ENCODE measurements around the gene KRTAP4-7.
"Not testable (repeated sequence)": the region's sequence is repeated elsewhere in the genome, so short reads cannot be mapped to it uniquely, and the experiment has no call there.

Gene KRTAP4-7

DNA sequence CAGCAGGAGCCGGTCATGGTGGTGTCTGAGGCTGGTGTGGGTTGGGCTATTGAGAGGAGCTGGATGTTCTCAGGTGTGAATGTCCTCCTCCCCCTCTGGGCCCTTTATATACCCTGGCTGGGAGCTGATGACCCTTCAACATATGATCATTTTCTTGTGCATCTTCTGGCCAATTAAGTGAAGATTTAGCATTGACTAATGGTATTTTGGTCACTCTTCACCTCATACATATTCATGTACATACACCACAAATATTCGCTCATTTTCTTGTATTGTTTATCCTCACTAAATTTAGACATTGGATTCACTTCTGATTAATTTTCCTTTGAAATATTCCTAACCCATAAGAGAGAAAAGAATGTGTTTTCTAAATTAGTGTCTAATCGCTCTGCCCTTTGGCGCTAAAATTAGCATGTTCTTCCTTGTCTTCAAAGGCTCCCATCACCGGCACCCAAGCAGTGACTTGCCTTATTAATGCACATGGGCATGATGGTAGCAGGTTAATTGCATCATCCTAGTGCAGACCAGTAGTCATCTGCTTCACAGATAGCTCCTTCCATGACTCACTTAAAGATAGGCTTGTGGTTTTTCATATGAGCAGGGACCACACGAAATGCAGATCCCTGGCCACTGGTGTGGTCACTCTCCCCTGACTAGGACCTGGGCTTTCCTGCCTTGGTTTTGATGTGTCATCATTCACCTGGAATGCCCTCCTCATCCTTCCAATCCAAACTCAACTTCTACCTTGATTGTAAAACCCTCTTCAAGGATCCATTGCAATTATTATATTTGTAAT lies 17.9 kb upstream of the KRTAP4-7 start, which contains the start of gene KRTAP2-4:
Gene KRTAP2-4 (minus strand): TSS at position 51 of the 796 bp plus-strand sequence. CDS start 34 bp downstream, at position 17.
- no peak for DNase-seq

DNA sequence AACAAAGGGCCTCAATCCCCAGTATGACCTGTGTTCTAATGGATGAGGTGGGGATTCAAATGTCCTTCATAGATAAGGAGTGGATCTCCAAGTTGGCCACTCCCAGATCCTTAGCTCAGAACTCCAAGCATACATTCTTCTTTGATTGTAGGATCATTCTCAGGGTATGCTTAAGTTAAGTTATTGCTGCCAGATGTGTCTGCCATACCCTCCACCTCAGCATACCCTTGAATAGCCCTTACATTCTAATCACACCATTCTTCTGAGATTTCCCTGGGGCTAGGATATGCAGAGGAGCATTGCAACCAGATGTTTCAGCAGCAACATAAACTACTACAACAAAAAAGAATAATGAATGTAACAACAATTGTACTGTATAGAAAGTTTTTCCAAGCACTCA lies 16.7 kb upstream of the KRTAP4-7 start:
- no peak for DNase-seq

DNA sequence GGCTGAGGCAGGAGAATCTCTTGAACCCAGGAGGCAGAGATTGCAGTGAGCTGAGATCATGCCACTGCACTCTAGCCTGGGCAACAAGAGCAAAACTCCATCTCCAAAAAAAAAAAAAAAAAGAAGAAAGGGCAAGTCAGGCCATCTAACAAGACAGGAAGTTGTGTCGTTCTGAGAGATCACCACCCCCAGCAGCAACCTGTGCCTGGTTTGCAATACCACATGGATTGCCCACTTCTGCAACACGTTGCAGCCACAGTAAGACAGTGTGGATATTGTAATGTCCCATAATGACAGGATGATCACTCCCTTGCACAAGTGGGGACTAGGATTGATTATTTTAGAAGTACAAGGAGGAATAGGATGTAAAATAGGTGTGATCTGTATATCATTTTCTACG lies 14.9 kb upstream of the KRTAP4-7 start:
- no peak for DNase-seq

DNA sequence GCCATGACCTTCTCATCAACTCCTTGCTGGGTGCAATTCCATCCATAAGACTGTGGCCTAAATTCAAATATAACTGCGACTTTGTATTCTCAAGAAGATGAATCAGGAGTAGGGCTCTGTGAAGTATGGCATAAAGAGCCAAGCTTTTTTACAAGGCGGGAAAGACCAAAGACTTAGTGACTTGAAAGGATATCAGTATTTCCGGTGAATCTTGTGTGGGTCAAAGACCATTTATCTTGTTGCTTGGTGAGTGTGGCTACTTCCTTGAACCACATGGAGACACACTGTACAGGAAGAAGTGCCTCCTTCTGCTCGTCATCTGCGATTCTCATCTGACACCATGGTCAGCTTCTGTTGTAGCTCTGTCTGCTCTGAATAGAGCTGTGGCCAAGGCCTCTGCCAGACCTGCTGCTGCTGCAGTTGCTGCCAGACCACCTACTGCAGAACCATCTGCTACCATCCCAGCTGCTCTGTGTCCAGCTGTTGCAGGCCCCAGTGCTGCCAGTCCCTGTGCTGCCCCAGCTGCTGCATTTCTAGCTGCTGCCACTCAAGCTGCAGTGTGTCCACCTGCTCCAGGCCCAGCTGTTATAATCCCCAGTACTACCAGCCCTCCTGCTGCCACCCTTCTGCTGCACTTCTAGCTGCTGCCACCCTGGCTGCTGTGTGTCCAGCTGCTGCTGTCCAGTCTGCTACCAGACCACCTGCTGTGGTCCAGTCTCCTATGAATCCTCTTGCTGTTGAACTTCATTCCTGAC lies 12.2 kb upstream of the KRTAP4-7 start:
- DNase-seq = no peak

DNA sequence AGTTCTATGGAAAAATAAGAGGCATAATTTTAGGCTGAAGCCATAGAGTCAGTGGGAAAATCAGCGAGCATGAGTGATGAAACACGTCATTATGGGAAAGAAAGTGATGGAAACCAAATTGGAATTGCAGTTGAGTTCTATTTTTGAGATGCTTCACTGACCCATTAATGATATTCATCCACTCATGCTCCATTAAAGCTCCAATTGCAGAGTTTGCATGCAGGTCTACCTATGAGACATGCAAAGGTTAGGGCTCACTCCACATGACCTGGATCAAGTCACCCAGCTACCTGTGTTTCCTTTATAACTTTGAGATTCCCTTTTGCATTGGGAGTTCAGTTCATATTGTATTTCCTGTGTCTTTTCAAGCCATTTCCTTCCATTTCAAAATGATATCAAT lies 10.3 kb upstream of the KRTAP4-7 start:
- DNase-seq = no peak

DNA sequence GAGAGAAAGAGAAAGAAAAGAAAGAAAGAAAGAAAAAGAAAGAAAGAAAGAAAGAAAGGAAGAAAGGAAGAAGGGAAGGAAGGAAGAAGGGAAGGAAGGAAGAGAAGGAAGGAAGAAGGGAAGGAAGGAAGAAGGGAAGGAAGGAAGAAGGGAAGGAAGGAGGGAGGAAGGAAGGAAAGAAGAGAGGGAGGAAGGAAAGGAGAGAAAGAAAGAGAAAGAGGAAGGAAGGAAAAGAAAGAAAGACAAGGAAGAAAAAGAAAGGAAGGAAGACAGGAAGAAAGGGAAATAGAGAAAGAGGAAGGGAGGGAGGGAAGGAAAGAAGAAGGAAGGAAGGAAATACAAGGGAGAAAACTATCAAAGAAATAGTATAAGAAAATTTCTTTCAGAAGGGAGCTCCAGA lies 7.2 kb upstream of the KRTAP4-7 start:
- no peak for DNase-seq

DNA sequence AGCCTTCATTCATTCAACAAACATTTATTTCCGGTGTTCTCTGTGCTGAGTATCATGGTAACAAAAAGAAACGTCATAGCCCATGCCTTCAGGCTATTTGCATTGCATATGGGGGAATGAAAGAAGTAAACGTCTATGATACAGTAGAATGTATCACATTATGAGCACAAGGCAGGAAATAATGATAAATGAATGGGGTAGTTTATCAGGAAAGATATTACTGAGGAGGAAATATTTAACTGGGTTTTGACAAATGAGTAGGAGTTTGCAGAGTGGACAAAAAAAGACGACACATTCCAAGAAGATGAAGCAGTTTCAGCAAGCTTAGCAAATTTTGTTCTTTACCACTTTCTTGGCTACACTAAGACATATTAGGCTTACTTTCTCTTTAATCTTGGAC lies 1.3 kb upstream of the KRTAP4-7 start:
- no peak for DNase-seq

DNA sequence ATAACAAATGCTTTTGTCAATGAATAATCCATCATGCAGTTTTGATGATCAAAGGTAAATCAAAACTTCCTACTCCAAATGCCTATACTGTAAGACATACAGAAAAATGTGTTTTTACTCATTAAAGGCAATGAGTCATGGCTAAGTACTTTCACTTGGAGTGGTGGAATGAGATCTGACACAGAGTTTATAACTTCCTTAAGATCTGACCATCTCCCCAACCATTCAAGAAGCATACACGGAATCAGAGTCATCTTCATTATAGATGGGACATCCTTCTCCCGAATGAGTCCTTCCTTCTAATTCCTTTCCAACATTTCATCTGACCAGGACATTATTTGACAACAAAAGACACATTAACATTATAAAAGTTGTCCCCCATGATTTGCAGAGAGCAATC lies 523 bp upstream of the KRTAP4-7 start:
- not testable (repeated sequence) for DNase-seq

DNA sequence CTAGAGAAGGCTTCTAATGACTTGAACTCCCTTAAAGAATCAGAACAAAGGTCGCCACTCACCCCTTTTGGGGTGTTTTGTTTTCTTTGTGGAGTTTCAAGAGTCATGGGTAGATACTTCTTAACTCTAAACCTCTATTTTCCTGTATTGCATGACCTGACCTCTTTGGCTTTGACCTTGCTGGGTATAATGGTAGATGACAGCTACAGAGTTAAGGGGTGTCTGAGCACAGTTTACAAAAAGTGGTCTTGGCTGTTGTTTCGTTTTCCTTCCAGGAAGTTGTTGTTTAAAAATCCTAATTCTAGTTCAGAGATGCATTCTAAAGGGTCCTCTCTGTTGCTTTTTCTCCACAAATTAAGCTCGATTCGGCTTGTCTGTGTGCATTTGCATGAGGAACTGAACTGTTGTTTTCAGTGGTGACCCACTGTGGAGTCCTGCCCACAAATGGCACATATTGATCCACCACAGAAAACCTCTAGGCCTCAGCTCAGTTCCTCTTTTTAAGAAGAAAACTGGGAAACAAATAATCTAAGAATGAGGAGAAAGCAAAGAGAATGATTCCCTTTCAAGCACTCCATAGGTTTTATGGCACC lies 4.9 kb downstream of the KRTAP4-7 start:
- not testable (repeated sequence) for DNase-seq

DNA sequence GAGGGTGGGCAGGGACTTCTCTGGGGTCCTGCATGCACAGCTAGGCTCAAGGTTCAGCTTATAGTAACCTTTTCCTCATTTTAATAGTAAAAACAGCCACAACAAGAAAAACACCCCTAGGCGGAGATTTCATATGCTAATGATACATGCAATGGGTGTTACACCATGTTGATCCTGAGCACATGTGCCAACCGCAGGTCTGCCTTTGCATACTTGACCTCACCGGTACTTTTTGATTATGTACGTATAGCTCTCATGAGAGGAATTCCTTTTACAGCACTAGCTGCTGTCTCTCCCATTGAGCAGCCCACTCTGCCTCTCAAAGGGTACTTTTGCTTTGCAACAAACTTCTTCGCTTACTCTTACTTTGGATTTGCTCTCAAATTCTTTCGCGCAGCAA lies 12.1 kb downstream of the KRTAP4-7 start:
- DNase-seq = no peak

DNA sequence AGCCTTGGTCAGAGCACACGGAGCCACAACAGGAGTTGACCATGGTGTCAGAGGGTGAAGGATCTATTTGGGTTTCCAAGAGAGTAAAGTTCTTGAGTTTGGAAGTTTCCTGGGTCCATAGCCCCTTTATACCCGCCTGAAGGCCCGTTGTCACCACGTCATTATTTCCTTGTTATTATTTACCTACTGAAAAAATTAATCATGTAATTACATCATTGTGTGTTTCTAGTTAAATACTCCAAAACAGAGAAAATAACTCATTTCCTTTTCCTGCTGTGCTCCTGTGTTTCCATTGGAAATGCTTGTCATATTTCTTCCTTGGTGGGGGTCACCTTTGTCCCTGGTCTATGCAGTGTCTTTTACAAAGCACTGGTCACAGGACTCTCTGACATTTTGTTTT lies 14.1 kb downstream of the KRTAP4-7 start, which contains the start of gene KRTAP4-8:
Gene KRTAP4-8 (minus strand): TSS at position 101 of the 400 bp plus-strand sequence. CDS start 58 bp downstream, at position 43.
- DNase-seq = no peak

DNA sequence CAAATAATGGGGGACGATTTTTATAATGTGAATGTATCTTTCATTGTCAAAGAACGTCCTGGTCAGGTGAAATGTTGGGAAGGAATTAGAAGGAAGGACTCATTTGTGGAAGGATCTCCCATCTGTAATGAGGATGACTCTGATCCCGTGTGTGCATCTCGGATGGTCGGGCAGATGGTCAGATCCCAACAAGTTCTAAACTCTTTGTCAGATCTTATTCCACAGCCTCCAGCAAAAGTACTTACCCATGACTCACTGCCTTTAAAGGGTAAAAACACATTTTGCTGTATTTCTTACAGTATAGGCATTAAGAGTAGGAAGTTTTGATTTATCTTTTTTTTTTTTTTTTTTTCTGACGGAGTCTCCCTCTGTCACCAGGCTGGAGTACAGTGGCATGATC lies 14.5 kb downstream of the KRTAP4-7 start:
- no peak for DNase-seq

DNA sequence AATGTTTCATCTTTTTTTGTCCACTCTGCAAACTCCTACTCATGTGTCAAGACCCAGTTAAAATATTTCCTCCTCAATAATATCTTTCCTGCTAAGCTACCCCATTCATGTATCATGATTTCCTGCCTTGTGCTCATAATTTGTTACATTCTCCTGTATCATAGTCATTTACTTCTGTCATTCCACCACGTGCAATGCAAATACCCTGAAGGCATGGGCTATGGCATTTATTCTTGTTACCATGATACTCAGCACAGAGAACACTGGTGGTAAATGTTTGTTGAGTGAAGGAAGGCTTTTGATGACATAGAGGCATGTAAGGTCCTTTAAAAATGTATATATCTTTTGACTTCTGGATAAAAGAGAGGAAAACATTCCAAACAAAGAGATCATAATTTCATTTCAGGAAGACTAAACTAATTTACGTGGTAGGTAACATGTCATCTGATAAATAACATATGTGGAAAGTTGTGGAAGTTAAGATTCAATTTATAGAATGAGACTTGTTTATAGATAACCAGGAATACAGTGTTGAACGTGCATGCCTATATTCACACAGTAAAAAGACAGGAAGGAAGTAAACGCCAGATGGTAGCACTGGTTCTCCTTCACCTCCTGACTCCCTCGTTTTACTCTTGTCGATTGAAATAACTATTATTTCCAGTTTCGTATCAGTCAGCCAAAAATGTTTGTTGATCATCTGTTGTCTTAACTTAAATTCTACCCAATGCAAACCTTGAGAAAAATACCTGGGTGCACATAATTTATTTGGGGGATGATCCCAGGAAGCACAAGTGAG lies 15.9 kb downstream of the KRTAP4-7 start:
- DNase-seq = not testable (repeated sequence)

DNA sequence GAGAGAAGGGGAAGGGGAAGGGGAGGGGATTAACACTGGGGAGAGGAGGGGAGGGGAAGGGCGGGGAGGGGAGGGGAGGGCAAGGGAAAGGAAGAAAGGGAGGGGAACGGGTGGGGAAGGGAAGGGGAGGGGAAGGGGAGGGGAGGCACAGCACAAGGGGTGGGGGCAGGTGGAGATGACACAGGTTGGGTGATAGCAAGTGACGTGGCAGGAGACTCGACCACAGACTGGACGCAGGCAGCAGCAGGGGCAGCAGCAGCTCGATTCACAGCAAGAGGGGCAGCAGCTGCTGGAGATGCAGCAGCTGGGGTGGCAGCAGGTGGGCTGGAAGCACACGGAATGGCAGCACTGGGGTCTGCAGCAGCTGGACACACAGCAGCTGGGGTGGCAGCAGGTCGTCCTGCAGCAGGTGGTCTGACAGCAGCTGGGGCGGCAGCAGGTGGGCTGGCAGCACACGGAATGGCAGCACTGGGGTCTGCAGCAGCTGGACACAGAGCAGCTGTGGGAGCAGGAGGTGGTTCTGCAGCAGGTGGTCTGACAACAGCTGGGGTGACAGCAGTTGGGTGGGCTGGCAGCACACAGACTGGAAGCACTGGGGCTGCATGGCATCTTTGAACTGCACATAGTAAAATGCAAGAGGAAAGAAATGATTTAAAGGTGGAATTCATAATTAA lies 17.8 kb downstream of the KRTAP4-7 start, which contains the start of gene KRTAP4-16:
Gene KRTAP4-16 (minus strand): TSS at position 624 of the 674 bp plus-strand sequence. CDS start 0 bp downstream, at position 624.
- no peak for DNase-seq

DNA sequence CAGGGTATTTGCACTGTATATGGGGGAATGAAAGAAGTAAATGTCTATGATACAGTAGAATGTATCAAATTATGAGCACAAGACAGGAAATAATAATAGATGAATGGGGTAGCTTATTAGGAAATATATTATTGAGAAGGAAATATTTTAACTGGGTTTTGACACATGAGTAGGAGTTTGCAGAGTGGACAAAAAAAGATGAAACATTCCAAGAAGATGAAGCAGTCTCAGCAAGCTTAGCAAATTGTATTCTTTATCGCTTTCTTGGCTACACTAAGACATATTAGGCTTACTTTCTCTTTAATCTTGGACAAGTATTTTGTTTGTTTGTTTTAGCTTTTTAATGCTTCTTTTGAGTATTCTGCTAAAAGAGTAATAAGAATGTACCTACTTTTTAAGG lies 19.9 kb downstream of the KRTAP4-7 start:
- no peak for DNase-seq

DNA sequence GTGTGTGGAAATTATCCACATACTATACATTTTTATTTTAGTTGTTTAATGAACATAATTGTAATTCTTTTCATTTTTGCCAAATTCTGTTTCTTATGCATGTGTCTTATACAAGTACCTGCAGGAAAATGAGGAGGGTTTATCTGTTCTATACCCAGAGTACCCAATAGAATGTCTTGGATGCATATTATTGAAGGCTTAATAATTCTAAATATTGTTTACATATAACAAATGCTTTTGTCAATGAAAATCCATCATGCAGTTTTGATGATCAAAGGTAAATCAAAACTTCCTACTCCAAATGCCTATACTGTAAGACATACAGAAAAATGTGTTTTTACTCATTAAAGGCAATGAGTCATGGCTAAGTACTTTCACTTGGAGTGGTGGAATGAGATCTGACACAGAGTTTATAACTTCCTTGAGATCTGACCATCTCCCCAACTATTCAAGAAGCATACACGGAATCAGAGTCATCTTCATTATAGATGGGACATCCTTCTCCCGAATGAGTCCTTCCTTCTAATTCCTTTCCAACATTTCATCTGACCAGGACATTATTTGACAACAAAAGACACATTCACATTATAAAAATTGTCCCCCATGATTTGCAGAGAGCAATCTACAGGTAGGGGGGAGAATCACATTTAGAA lies 20.6 kb downstream of the KRTAP4-7 start:
- DNase-seq = not testable (repeated sequence)

DNA sequence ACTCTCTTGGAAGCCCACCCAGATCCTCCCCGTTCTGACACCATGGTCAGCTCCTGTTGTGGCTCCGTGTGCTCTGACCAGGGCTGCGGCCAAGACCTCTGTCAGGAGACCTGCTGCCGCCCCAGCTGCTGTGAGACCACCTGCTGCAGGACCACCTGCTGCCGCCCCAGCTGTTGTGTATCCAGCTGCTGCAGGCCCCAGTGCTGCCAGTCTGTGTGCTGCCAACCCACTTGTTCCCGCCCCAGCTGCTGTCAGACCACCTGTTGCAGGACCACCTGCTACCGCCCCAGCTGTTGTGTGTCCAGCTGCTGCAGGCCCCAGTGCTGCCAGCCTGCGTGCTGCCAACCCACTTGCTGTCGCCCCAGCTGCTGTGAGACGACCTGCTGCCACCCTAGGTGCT lies 21.4 kb downstream of the KRTAP4-7 start, which contains the start of gene KRTAP4-9:
Gene KRTAP4-9 (plus strand): TSS at position 43 of the 400 bp plus-strand sequence. CDS start 0 bp downstream, at position 43.
- DNase-seq = not testable (repeated sequence)

DNA sequence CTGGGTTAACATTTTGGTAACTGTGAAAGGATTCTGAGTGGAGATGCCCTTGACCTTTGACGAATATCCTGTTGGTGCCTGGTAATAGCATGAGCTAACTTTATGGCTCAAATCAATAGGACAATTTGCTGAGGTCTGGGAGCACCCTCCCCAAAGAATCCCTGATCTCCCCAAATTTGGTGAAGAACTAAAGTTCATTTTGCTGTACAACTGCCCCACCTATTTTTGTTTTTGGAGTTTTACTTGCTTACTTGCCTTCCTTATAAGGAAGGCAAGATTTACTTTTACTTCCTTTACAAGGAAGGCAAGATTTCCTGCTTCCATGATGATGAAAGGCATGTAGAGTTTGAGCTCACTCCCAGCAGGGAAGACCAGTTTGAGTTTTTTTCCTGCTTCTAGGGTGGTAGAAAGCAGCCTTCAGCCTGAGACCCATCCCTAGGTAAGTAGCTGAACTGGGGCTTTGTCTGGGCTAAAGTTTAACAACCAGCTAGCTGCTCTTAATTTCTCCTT lies 24.0 kb downstream of the KRTAP4-7 start:
- no peak for DNase-seq

DNA sequence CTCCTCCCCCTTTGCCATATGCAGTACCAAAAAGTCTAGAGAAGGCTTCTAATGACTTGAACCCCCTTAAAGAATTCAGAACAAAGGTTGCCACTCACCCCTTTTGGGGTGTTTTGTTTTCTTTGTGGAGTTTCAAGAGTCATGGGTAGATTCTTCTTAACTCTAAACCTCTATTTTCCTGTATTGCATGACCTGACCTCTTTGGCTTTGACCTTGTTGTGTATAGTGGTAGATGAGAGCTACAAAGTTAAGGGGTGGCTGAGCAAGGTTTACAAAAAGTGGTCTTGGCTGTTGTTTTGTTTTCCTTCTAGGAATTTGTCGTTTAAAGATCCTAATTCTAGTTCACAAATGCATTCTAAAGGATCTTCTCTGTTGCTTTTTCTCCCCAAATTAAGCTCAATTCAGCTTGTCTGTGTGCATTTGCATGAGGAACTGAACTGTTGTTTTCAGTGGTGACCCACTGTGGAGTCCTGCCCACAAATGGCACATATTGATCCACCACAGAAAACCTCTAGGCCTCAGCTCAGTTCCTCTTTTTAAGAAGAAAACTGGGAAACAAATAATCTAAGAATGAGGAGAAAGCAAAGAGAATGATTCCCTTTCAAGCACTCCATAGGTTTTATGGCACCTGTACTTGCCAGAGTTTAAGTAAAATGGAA lies 24.9 kb downstream of the KRTAP4-7 start:
- DNase-seq = not testable (repeated sequence)

DNA sequence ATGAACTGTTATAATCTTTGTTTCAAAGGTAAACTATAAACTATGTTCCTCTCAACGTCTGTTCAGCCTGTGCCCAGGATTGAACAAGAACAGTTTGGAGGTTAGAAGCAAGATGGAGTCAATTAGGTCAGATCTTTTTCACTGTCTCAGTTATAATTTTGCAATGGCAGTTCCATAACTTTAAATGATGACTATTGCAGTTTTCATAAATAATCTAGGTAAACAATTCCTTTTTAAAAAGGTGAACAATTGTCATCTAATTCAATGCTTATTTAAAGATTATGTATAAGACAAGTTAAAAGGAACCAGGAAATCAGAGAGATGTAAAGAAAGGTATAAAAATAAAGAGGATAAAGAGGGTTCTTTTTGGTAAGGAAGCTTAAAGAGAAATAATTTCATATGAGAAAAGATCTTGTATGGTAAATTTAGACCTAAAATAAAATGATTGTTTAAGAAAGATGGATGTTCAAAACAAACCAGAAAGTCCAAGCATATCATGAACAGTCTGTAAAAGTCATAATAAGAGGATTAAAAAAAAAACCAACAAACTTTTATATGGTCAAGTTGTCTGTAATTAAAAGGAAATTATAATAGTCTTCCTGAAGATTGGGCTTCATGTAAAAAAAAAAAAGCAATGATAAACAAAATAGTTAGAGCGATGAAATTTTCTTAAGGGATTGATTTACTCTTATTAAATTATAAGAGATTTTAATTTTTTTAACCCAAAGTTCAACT lies 27.4 kb downstream of the KRTAP4-7 start:
- no peak for DNase-seq
